Esophagus muscularis mucosa (tissue), 4 donors: ENCODE data around the gene SH3RF2.

Experiments used
- CTCF ChIP-seq, 3 experiments: fragments of 200-600 bp in 2 of 3; fragments of 450-650 bp in 1 of 3; sonication (generic) in 2 of 3; IDR thresholded peaks; one replicate each; pipeline ENCODE4 v1.5.1; 2017 to 2019; ENCODE audit warnings: antibody characterized with exemption in 3 of 3, mild to moderate bottlenecking in 2 of 3, moderate library complexity in 1 of 3
- EP300 ChIP-seq: sonication (generic); formaldehyde crosslinking; IDR thresholded peaks from one replicate; pipeline ENCODE4 v1.6.1; 2017; ENCODE audit warnings: antibody characterized with exemption
- POLR2A ChIP-seq: fragments of 450-650 bp; IDR thresholded peaks from one replicate; pipeline ENCODE4 v1.6.1; 2017; ENCODE audit warnings: antibody characterized with exemption, moderate library complexity, mild to moderate bottlenecking, low read depth
- POLR2AphosphoS5 ChIP-seq, 2 donors: sonication (generic); formaldehyde crosslinking; IDR thresholded peaks; one replicate each; pipeline ENCODE4 v1.6.1; 2017; ENCODE audit warnings: antibody characterized with exemption in 2 of 2

GRCh38 chr5:145980259-145980658 is 43.9 kb downstream of the SH3RF2 start:
- TF ChIP-seq POLR2A (no peak), CTCF (IDR thresholded peaks at IDR 0.05) (no peak), POLR2AphosphoS5 (IDR thresholded peaks at IDR 0.05) (no peak), EP300 (no peak)
